ENCODE data around the gene DUS4L. TPM values are rescaled to one million over a fixed set of nuclear protein-coding genes. Genes with fewer than 3 reads are reported as not detected.

DUS4L gene
- total RNA-seq, 1 donor from 2014 or later = 3.1 TPM

GRCh38 chr7:107613439-107613838 is 49.7 kb downstream of the DUS4L start:
- DNase-seq (ENCODE audit: low spot score) = no peak
- ATAC-seq = no peak

GRCh38 chr7:107613948-107614347 is 50.2 kb downstream of the DUS4L start:
- DNase-seq (ENCODE audit: low spot score) (no peak), ATAC-seq (no peak)

- DNase-seq (ENCODE audit: low spot score) (no peak), ATAC-seq (peak; percentile 73)
Observed at GRCh38 chr7:107614425-107614824, 50.7 kb downstream of the DUS4L start.

GRCh38 chr7:107615910-107616680 is 52.3 kb downstream of the DUS4L start:
- ATAC-seq = no peak
- DNase-seq (ENCODE audit: low spot score) = no peak

GRCh38 chr7:107622429-107622828 is 58.7 kb downstream of the DUS4L start:
- DNase-seq (ENCODE audit: low spot score) (no peak), ATAC-seq (peak; percentile 52)

- no peak for ATAC-seq
- DNase-seq (ENCODE audit: low spot score) = no peak
Observed at GRCh38 chr7:107622894-107623293, 59.1 kb downstream of the DUS4L start.

GRCh38 chr7:107627002-107627401 is 63.2 kb downstream of the DUS4L start:
- no peak for ATAC-seq
- DNase-seq (ENCODE audit: low spot score) = no peak

Other genes with a start within 250 kb of the DUS4L start
- not detected for gene GPR22, start 93.9 kb upstream of the DUS4L start, total RNA-seq
- gene COG5, start 51 bp upstream of the DUS4L start, total RNA-seq = 12.9 TPM
- gene BCAP29, start 16.3 kb downstream of the DUS4L start, total RNA-seq = 25.1 TPM
- gene SLC26A4, start 96.9 kb downstream of the DUS4L start, total RNA-seq = not detected
- 6.9 TPM for gene CBLL1, start 180.2 kb downstream of the DUS4L start, total RNA-seq
- 0.93 TPM for gene SLC26A3, start 239.3 kb downstream of the DUS4L start, total RNA-seq